Neural cell (in vitro differentiated cells): ENCODE measurements around the gene FOXO6.

Experiments
- CTCF ChIP-seq: fragments of 450-650 bp; IDR thresholded peaks from 2 replicates; pipeline ENCODE4 v1.5.1; 2014; ENCODE audit warnings: antibody characterized with exemption, mild to moderate bottlenecking, moderate library complexity; ENCODE audit not compliant: poor library complexity, severe bottlenecking
- EP300 ChIP-seq: fragments of 450-650 bp; conservative IDR thresholded peaks from 2 replicates; pipeline ENCODE4 v1.6.1; 2014; ENCODE audit warnings: antibody characterized with exemption, mild to moderate bottlenecking, moderate library complexity; ENCODE audit not compliant: poor library complexity, severe bottlenecking
- EZH2 ChIP-seq: fragments of 200-600, 300-800 bp; shearing (Covaris generic), sonication (generic); IDR thresholded peaks from 2 replicates; pipeline ENCODE4 v1.6.1; 2014; ENCODE audit warnings: antibody characterized with exemption, low read length, borderline replicate concordance, mild to moderate bottlenecking; ENCODE audit not compliant: insufficient read depth, poor library complexity, severe bottlenecking
- POLR2AphosphoS5 ChIP-seq: IDR thresholded peaks from 2 replicates; pipeline ENCODE4 v1.6.1; 2012
- RAD21 ChIP-seq: fragments of 450-650 bp; conservative IDR thresholded peaks from 2 replicates; pipeline ENCODE4 v1.6.1; 2014; ENCODE audit warnings: antibody characterized with exemption, mild to moderate bottlenecking, moderate library complexity
- TAF1 ChIP-seq: IDR thresholded peaks from 2 replicates; pipeline ENCODE4 v1.6.1; 2012; ENCODE audit warnings: low read depth

GRCh38 chr1:41381692-41382479 is 20.7 kb downstream of the FOXO6 start:
- TF ChIP-seq CTCF: no peak
- no peak for TF ChIP-seq RAD21
- TF ChIP-seq EP300: no peak
- TF ChIP-seq TAF1: no peak
- TF ChIP-seq EZH2: peak; percentile 46
- no peak for TF ChIP-seq POLR2AphosphoS5
